Esophagus squamous epithelium (tissue), 4 donors: ENCODE data around the gene NCOR1.

Experiments
- CTCF ChIP-seq, 6 experiments: fragments of 450-650 bp in 4 of 6; fragments of 200-600 bp in 2 of 6; sonication (generic) in 2 of 6; IDR thresholded peaks; one replicate each; pipeline ENCODE4 v1.5.1; 2016 to 2019; ENCODE audit warnings: antibody characterized with exemption in 6 of 6, mild to moderate bottlenecking in 4 of 6, moderate library complexity in 4 of 6
- POLR2A ChIP-seq, 4 donors: fragments of 450-650 bp; IDR thresholded peaks; one replicate each; pipeline ENCODE4 v1.6.1; 2017; ENCODE audit warnings: antibody characterized with exemption in 4 of 4, mild to moderate bottlenecking in 4 of 4, moderate library complexity in 3 of 4

- TF ChIP-seq POLR2A (IDR thresholded peaks at IDR 0.05) (no peak), CTCF (IDR thresholded peaks at IDR 0.05) (no peak)
These were observed 27.7 kb downstream of the NCOR1 start for GRCh38 chr17:16187642-16188041.
